Endothelial cell of umbilical vein (primary cell): Measurements from ENCODE around the gene COL1A1. TPM values are rescaled to one million over a fixed set of nuclear protein-coding genes. Genes with fewer than 3 reads are reported as not detected.

ENCODE experiments used
- BruUV-seq: library from RNA; stranded (reverse); fragments of 400-500 nt; replicated peaks from 2 replicates; lab custom pipeline; 2021; lab: Mats Ljungman, UMichigan
- CTCF ChIA-PET: fragments of 300-600, 350-600 bp; sonication (Branson Sonifier 250); formaldehyde crosslinking; loops from one replicate; lab custom pipeline; 2021; ENCODE audit warnings: antibody characterized with exemption, inconsistent platforms; lab: Charles Lee
- POLR2A ChIA-PET: fragments of 300-600, 350-600 bp; sonication (Branson Sonifier 250); formaldehyde crosslinking; loops from one replicate; lab custom pipeline; 2021; ENCODE audit warnings: antibody characterized with exemption, inconsistent platforms; lab: Charles Lee
- DNase-seq: peaks from one replicate; pipeline ENCODE4 v3.0.0-alpha.2; 2011; ENCODE audit warnings: low read depth, low spot score
- FAIRE-seq: peaks from 2 replicates; lab custom pipeline; 2011; peaks lifted over from hg19 to GRCh38; lab: Jason Lieb, UNC
- H2AFZ ChIP-seq: 2 replicates; pipeline ENCODE4 v1.6.0; 2012; ENCODE audit warnings: low read depth, low read length, control low read depth, inconsistent platforms
- H3K27ac ChIP-seq: 2 replicates; pipeline ENCODE4 v1.5.1; 2011; ENCODE audit warnings: low read depth, mild to moderate bottlenecking, control low read depth, low read length, moderate library complexity; ENCODE audit not compliant: insufficient read depth
- H3K27me3 ChIP-seq, 2 experiments: 2 replicates each; pipeline versions ENCODE4 v1.6.0 to v1.6.1; 2011; ENCODE audit warnings: low read length in 2 of 2, mixed read lengths in 1 of 2; ENCODE audit not compliant: control insufficient read depth in 2 of 2, insufficient read depth in 2 of 2
- H3K36me3 ChIP-seq, 2 experiments: 2 replicates in 1 of 2; 3 replicates in 1 of 2; pipeline ENCODE4 v1.5.1; 2011; ENCODE audit warnings: low read length in 2 of 2, mild to moderate bottlenecking in 1 of 2, moderate library complexity in 1 of 2; ENCODE audit not compliant: control insufficient read depth in 2 of 2, insufficient read depth in 2 of 2; ENCODE audit errors: extremely low read depth in 1 of 2
- H3K4me1 ChIP-seq: 3 replicates; pipeline ENCODE4 v1.5.1; 2011; ENCODE audit warnings: mild to moderate bottlenecking, low read length; ENCODE audit not compliant: control insufficient read depth, insufficient read depth; ENCODE audit errors: extremely low read depth
- H3K4me2 ChIP-seq: 2 replicates; pipeline ENCODE4 v1.6.1; 2011; ENCODE audit warnings: low read length, control low read depth, mixed read lengths; ENCODE audit not compliant: insufficient read depth
- H3K4me3 ChIP-seq, 3 experiments: fragments of 200-600 bp in 1 of 3; sonication (generic), shearing (Covaris generic) in 1 of 3; replicated peaks in 1 of 3; 2 replicates each; pipeline ENCODE4 v1.5.1; 2011 to 2016; ENCODE audit warnings: control low read depth in 3 of 3, low read length in 3 of 3, mild to moderate bottlenecking in 2 of 3, inconsistent platforms in 1 of 3, low read depth in 1 of 3, moderate library complexity in 1 of 3; ENCODE audit not compliant: insufficient read depth in 1 of 3
- H3K79me2 ChIP-seq: 2 replicates; pipeline ENCODE4 v1.6.0; 2012; ENCODE audit warnings: low read length, inconsistent platforms; ENCODE audit not compliant: control insufficient read depth, insufficient read depth
- H3K9ac ChIP-seq: replicated peaks from 2 replicates; pipeline ENCODE3; 2011; ENCODE audit warnings: low read length, control low read depth; ENCODE audit not compliant: insufficient read depth; ENCODE audit errors: extremely low read depth
- H3K9me1 ChIP-seq: replicated peaks from 3 replicates; pipeline ENCODE4 v1.6.0; 2011; ENCODE audit warnings: mild to moderate bottlenecking, low read length; ENCODE audit not compliant: control insufficient read depth, insufficient read depth; ENCODE audit errors: extremely low read depth
- H3K9me3 ChIP-seq: replicated peaks from 2 replicates; pipeline ENCODE4 v1.5.1; 2012; ENCODE audit warnings: low read length, inconsistent platforms; ENCODE audit not compliant: control insufficient read depth, insufficient read depth
- H4K20me1 ChIP-seq: replicated peaks from 2 replicates; pipeline ENCODE3; 2011; ENCODE audit warnings: mild to moderate bottlenecking, low read length; ENCODE audit not compliant: control insufficient read depth, insufficient read depth; ENCODE audit errors: extremely low read depth
- CTCF ChIP-seq, 2 donors: IDR thresholded peaks; 1 replicate in 1 of 2; 2 replicates in 1 of 2; pipeline ENCODE4 v1.5.1; 2011; ENCODE audit warnings: low read length in 2 of 2, mild to moderate bottlenecking in 2 of 2, moderate library complexity in 2 of 2, control low read depth in 1 of 2, inconsistent platforms in 1 of 2, low read depth in 1 of 2; ENCODE audit not compliant: insufficient read depth in 1 of 2; ENCODE audit errors: extremely low read depth in 1 of 2
- EZH2 ChIP-seq: IDR thresholded peaks from 2 replicates; pipeline ENCODE4 v1.6.1; 2012; ENCODE audit warnings: borderline replicate concordance, low read depth, mild to moderate bottlenecking, moderate library complexity, low read length, inconsistent platforms; ENCODE audit not compliant: severe bottlenecking
- FOS ChIP-seq: IDR thresholded peaks from 2 replicates; pipeline ENCODE4 v1.6.1; 2011; ENCODE audit warnings: mild to moderate bottlenecking, low read length, moderate library complexity, borderline replicate concordance; ENCODE audit not compliant: insufficient read depth
- GATA2 ChIP-seq: IDR thresholded peaks from 2 replicates; pipeline ENCODE4 v1.7.0; 2011; ENCODE audit warnings: low read depth, mild to moderate bottlenecking, moderate library complexity, mixed read lengths, low read length; ENCODE audit not compliant: insufficient read length, insufficient read depth
- JUN ChIP-seq: IDR thresholded peaks from 2 replicates; pipeline ENCODE4 v1.6.1; 2011; ENCODE audit warnings: borderline replicate concordance, low read depth; ENCODE audit not compliant: insufficient read length, insufficient read depth
- MAX ChIP-seq: IDR thresholded peaks from 2 replicates; pipeline ENCODE4 v1.6.1; 2011; ENCODE audit not compliant: insufficient read depth, insufficient read length
- MYC ChIP-seq: IDR thresholded peaks from one replicate; pipeline ENCODE4 v1.6.1; 2011; ENCODE audit warnings: mild to moderate bottlenecking, low read depth, low read length
- POLR2A ChIP-seq: IDR thresholded peaks from 2 replicates; pipeline ENCODE4 v1.6.1; 2012; ENCODE audit warnings: low read depth, mild to moderate bottlenecking, control low read depth, low read length
- POLR2AphosphoS5 ChIP-seq: IDR thresholded peaks from 2 replicates; pipeline ENCODE4 v1.6.1; 2012; ENCODE audit warnings: low read depth, mild to moderate bottlenecking, control low read depth, low read length, moderate library complexity; ENCODE audit not compliant: insufficient read depth
- dilution Hi-C: fragments of 300-500 bp; cut with MboI; formaldehyde crosslinking; loops from one replicate; pipeline ENCODE4 v1.15.0; 2019; ENCODE audit warnings: low sequenced_read_pairs; ENCODE audit not compliant: extremely low pct_ligation_motif_present
- intact Hi-C: fragments of 100-400 bp; cut with micrococcal nuclease; formaldehyde crosslinking; loops from one replicate; pipeline ENCODE4 v1.10.0; 2022
- polyA plus RNA-seq, 4 experiments: library from polyadenylated mRNA; depleted of rRNA in 3 of 4; stranded (reverse) in 3 of 4; unstranded in 1 of 4; fragments of >200 nt; gene quantifications; 2 replicates each; pipeline versions ENCODE4 v1.2.1 to v1.2.3, GENCODE V29; 2011 to 2012; ENCODE audit warnings: missing spikeins in 1 of 4
- total RNA-seq: library from RNA; stranded (reverse); gene quantifications from 2 replicates; pipeline ENCODE4 v1.2.3, GENCODE V29; 2021

COL1A1 gene
- total and polyA plus RNA-seq, 2 donors (not counting 3 experiments of a cell fraction or from before 2014, with no cell fraction given), result 0.07 TPM

GRCh38 chr17:50180111-50180510 is 21.3 kb downstream of the COL1A1 start:
- FAIRE-seq (no peak), DNase-seq (no peak)
- BruUV-seq, result no TSS peak
- intact Hi-C loops (no loop called here), dilution Hi-C loops (no loop called here)
- Histone ChIP-seq H3K36me3 (no peaks in the 10 kb centered on the region), H3K9ac (no peak overlapping the region), H4K20me1 (no peaks in the 10 kb centered on the region), H2AFZ (no peak overlapping the region), H3K4me3 (no peak overlapping the region), H3K4me1 (peaks cover 12% of the 10 kb centered on the region), H3K9me3 (no peaks in the 10 kb centered on the region), H3K4me2 (no peak overlapping the region), H3K79me2 (no peaks in the 10 kb centered on the region), H3K27ac (no peak overlapping the region), H3K9me1 (no peaks in the 10 kb centered on the region), H3K27me3 (no peaks in the 10 kb centered on the region)
- TF ChIP-seq POLR2AphosphoS5 (no peak), JUN (no peak), FOS (no peak), CTCF (IDR thresholded peaks at IDR 0.05; ENCODE audit: extremely low read depth in 1 of 2, insufficient read depth in 1 of 2, low read depth in 1 of 2, low read length in 2 of 2) (no peak), EZH2 (no peak), MYC (no peak), GATA2 (no peak), MAX (no peak), POLR2A (no peak)
- POLR2A ChIA-PET, result no interaction called here
- CTCF ChIA-PET, result interaction anchor here (1.4 to 1.6 kb wide), 2 partner anchors 11 to 20 kb away, joined by 4 read pairs; no protein-coding TSS in a partner anchor
